Peyer's patch (tissue), 4 donors: ENCODE measurements around the gene SUPT3H.

Experiments
- CTCF ChIP-seq, 6 experiments: fragments of 450-650 bp in 4 of 6; fragments of 200-600 bp in 2 of 6; sonication (generic) in 1 of 6; IDR thresholded peaks; one replicate each; pipeline ENCODE4 v1.5.1; 2017 to 2019; ENCODE audit warnings: antibody characterized with exemption in 6 of 6, mild to moderate bottlenecking in 3 of 6, moderate library complexity in 1 of 6
- POLR2A ChIP-seq, 2 donors: fragments of 450-650 bp; IDR thresholded peaks; one replicate each; pipeline ENCODE4 v1.5.1; 2017; ENCODE audit warnings: antibody characterized with exemption in 2 of 2, mild to moderate bottlenecking in 2 of 2, moderate library complexity in 2 of 2

DNA sequence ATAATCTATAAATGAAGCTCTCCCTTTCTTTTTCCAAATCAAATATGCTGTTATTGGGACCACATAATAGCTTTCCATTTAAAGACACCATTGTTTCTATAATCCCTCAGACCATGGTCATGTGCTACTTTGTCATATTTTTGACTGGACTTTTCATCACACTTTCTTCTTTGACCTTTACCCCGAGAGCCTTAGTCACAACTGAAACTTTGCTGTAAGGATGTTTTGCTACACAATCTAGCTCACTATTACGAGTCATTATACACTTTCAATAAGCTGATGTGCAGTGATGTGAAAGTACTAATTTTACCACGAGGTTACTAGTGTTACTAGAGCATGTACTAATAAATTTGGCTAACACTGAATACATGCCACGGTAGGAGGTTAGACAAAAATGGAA is 416.8 kb downstream of the SUPT3H start:
- TF ChIP-seq CTCF (IDR thresholded peaks at IDR 0.05) (no peak), POLR2A (IDR thresholded peaks at IDR 0.05) (no peak)
